GM18517 (cell line): ENCODE measurements around the gene RBFOX1.

Experiments used
- ATAC-seq: cut with Tn5 transposase; IDR thresholded peaks from one replicate; pipeline ENCODE4 v1.9.1; 2021; ENCODE audit warnings: mild to moderate bottlenecking, moderate library complexity; ENCODE audit not compliant: unreplicated experiment

The RBFOX1 gene

GRCh38 chr16:7511549-7512260, 179.1 kb downstream of the RBFOX1 start:
- no peak for ATAC-seq

- no peak for ATAC-seq
Observed at GRCh38 chr16:7512503-7512902, 179.9 kb downstream of the RBFOX1 start.

DNA sequence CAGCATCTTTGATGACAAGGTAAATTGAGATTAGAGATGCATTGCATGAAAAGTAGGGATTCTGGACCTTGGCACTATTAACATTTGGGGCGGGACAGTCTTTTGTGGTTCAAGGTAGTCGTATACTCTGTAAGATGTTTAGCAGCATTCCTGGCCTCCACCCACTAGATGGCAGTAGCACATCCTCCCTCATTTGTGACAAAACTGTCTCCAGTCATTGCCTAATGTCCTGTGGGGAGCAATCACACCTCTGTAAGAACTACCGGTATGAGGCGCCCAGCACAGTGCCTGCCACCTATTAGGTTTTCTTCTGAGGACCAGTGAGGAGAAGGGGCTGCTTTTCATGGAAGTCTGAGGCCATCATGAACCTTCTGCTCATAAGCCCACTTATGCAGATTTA, 180.8 kb downstream of the RBFOX1 start:
- ATAC-seq = no peak

GRCh38 chr16:7515543-7515942, 182.9 kb downstream of the RBFOX1 start:
- no peak for ATAC-seq

- ATAC-seq = no peak
Observed at GRCh38 chr16:7517496-7517895, 184.9 kb downstream of the RBFOX1 start.

GRCh38 chr16:7518158-7518557, 185.5 kb downstream of the RBFOX1 start:
- no peak for ATAC-seq

DNA sequence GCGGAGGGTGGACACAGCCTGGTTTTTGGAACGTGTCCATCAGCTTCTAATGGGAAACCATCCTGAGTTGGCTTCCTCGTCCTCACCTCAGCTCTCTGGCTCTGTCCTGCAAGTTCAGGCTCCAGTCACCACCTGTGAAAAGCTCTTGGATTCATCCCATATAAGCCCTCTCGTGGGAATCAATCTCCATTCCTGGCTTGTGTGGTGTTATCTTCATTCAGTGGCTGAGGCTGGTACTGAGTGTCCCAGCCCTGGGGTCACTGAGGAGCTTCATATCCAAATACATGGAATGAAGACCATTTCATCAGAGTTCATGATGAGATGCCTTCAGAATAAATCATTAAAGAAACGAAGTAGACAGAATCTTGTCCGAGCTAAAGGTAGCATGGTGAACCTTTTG, 189.2 kb downstream of the RBFOX1 start:
- ATAC-seq = no peak

DNA sequence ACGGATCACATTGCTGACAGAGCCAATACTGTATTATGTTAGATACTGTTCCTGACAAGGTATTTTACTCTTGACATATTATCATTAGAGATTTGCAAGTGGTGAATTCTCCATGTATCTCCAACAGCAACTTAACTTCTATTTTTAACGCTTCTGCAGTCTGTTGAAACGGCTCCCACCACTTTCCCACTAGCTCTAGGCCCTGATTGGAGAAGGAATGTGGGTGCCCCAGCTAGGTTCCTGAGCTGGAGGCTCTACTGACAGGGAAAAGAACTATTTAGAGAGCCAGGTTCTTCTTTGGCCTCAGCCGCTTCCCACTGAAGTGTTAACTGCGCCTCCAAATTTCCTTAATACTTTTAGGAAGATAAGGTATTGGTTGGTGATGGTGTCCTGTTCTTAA, 191.8 kb downstream of the RBFOX1 start:
- ATAC-seq = no peak

- ATAC-seq = no peak
Observed at GRCh38 chr16:7526736-7527135, 194.1 kb downstream of the RBFOX1 start.

DNA sequence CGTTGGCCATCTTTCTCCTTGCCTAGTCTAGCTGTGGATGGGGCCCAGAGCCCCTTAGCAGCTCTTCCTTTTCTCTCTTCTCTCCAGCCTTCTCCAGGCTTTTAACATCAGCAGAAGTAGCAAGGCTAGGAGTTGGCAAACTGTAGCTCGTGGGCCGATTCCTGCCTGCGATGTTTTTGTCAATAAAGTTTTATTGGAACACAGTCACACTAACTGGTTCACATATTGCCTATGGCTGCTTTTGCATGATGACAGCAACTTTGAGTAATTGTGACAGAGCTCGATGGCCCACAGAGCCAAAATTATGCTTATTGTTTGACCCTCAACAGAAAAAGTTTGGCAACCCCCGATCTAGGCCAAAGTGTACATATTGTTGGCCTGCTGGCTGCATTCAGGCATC, 199.9 kb downstream of the RBFOX1 start:
- no peak for ATAC-seq

DNA sequence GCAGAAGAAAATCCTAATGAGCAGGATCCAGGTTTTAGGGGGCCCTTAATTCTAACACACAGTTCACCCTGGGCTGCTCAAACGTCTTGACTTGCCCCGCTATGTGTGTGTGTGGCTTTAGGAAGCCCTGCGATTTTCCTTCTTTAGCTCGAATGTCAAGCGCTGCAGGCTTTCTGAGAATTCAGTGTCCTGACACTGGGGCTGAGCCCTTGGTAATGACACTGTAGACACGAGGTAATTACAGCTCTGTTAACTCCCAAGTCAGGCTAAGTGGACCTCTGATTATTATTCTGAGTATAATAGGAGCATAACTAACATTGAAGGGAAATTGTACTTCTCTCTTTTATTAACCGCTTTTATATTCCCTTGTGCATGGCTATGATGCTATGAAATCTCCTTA, 202.1 kb downstream of the RBFOX1 start:
- no peak for ATAC-seq

DNA sequence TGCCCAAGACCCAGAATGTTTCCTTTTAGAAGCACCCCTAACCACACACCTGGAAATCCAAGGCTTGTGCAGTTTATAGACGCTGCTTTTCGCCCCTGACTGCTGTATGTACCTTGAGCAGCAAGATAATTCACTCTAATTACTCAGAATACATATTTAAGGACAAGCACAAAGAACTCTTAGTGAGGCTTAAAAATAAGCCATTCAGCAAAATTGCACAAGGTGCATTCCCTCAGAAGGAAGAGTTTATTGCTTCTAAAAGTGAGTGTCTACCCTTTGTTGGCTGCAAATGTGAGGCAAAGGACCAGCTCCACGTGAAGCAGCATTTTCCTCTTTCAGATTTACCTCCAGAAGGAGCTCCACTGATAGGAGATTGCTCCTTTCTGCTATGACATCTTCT, 208.4 kb downstream of the RBFOX1 start:
- ATAC-seq = no peak

GRCh38 chr16:7545251-7545650, 212.6 kb downstream of the RBFOX1 start:
- ATAC-seq = no peak

- no peak for ATAC-seq
Observed at GRCh38 chr16:7546948-7547347, 214.3 kb downstream of the RBFOX1 start.

GRCh38 chr16:7547736-7548135, 215.1 kb downstream of the RBFOX1 start:
- no peak for ATAC-seq

GRCh38 chr16:7548796-7549318, 216.2 kb downstream of the RBFOX1 start:
- no peak for ATAC-seq

DNA sequence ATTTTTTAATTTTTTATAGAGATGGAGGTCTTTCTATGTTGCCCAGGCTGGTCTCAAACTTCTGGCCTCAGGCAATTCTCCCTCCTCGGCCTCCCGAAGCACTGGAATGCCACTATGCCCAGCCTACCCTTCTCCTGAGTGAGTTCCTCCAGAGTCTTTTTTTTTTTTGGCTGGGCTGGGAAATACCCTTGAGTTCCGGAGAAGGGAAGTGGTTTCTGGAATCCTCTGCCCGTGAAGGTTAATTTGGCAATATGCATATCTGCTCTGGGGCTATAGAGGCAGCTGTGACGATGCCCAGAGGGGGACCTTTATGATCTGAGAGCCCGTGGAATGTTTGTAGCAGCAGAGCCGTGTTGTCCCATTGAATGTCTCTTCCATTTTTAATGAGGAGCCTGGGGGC, 217.5 kb downstream of the RBFOX1 start:
- no peak for ATAC-seq

DNA sequence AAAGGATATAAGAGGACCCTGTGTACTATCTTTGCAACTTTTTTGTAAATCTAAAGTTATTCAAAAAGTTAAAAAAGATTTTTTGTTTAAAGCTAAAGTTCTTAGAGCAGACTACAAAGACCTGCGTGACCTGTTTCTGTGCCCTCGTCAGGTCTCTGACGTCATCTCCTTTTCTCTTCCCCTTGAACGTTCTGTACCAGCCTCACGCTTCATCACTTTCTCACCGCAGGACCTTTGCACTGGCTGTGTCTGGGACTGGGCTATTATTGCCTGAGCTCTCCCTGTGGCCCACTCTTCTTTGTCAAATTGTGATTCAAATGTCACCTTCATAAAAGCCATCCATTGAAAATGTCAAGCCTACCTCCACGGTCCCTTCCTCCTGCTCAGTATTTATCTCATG, 222.8 kb downstream of the RBFOX1 start:
- no peak for ATAC-seq

DNA sequence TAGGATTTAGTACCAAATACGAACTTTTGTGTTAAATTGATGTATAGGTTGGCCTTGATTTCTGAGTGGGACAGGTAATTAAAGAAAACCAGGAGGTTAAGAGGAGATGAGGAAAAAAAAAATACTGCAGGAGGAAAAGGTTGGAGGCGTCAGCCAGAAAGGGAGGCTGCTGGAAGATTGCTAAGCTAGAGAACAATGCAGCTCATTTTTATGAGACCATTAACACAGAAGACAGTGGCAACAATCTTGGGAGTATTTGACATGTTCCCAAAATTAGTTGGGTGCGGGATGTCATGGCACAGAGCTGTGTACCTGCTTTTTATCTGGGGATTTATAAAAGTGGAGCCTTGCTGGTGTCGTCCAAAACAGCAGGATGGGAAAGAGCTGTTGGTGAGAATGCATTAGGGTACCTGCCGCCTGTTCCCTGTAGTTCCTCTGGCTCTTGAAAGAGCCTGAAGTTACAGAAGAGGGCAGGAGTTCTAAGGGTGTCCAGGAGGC, 229.3 kb downstream of the RBFOX1 start:
- no peak for ATAC-seq

DNA sequence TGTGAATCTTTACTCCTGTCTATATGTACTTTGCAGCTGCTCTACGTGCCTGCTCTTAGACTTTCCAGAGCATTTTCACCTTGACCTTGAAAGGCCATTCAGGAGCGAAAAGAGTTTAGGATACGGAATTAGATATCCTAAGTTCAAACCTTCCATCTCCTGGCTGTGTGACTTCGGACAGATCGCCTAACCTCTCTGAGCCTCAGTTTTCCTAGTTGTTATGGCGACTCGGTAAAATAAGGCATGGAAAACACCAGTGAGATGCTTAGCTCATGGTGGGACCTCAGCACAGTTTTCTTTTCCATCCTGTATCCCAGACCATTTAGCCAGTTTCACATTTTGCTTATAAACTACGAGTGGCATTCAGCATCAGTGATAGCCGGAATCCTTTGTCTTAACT, 233.7 kb downstream of the RBFOX1 start:
- ATAC-seq = no peak

- ATAC-seq = no peak
Observed at GRCh38 chr16:7571366-7571765, 238.7 kb downstream of the RBFOX1 start.

DNA sequence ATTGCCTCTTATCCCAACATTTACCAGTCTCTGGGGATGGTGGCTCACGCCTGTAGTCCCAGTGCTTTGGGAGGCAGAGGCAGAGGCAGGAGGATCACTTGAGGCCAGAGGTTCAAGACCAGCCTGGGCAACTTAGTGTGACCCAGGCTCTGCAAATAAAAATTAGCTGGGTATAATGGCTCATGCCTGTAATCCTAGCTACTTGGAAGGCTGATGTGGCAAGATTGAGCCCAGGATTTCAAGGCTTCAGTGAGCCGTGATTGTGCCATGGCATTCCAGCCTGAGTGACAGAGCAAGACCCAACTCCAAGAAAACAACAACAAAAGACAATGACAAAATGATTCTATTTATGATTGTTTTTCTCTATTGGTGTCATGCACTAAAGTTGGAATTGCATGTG, 244.9 kb downstream of the RBFOX1 start:
- ATAC-seq = no peak

DNA sequence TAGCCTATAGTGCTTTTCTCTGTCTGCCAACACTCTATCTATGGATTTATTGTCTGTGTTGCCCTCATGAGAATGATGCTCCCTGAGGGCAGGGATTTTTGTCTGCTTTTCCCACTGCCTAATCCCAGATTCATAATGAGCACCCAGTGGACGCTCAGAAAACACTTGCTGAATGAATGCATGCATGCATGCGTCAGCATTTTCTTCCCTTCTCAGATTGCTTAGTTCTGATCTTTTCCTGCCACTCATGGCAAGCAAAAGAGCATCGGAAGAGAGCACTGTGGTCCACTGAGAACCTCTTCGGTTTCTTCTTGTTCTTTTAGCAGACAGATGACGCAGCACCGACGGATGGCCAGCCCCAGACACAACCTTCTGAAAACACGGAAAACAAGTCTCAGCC, 246.8 kb downstream of the RBFOX1 start:
- ATAC-seq = no peak
